Ovary (tissue), 3 donors: ENCODE data around the gene FAM156B.

Experiments used
- CTCF ChIP-seq, 3 donors: fragments of 450-650 bp in 2 of 3; fragments of 200-600 bp in 1 of 3; IDR thresholded peaks; one replicate each; pipeline versions ENCODE4 v1.5.1 to v1.8.0; 2016 to 2022; ENCODE audit warnings: antibody characterized with exemption in 3 of 3, mild to moderate bottlenecking in 1 of 3
- EP300 ChIP-seq: sonication (generic); formaldehyde crosslinking; IDR thresholded peaks from one replicate; pipeline ENCODE4 v1.6.1; 2017; ENCODE audit warnings: antibody characterized with exemption
- POLR2A ChIP-seq: fragments of 450-650 bp; IDR thresholded peaks from one replicate; pipeline ENCODE4 v1.6.1; 2017; ENCODE audit warnings: antibody characterized with exemption, mild to moderate bottlenecking, moderate library complexity
- donor health status: DM: no; HTN: no; CAD: no.

- TF ChIP-seq CTCF (IDR thresholded peaks at IDR 0.05) (no peak), EP300 (no peak), POLR2A (no peak)
Measured at GRCh38 chrX:52933976-52934703, 37.0 kb downstream of the FAM156B start.
